Measurements from ENCODE around the gene ITPRIP.

GRCh38 chr10:104328896-104329710 is 9.2 kb downstream of the ITPRIP start:
- TF ChIP-seq EZH2 (IDR thresholded peaks at IDR 0.05; ENCODE audit: borderline replicate concordance, low read length) (no peak), CTCF (IDR thresholded peaks at IDR 0.05; ENCODE audit: low read length) (no peak)

All from OCI-LY1 (cell line).